Stimulated activated CD4-positive, alpha-beta T cell treated with anti-CD3 and anti-CD28 coated beads, Interleukin-1b, Interleukin-23, amount 100 ng/mL, for 1 hour (primary cell): ENCODE measurements around the gene WNT9B.

Experiments
- DNase-seq, 2 donors: peaks; one replicate each; pipeline ENCODE4 v3.0.0-alpha.2; 2020; ENCODE audit warnings: low read depth in 2 of 2

Gene WNT9B, protein sequence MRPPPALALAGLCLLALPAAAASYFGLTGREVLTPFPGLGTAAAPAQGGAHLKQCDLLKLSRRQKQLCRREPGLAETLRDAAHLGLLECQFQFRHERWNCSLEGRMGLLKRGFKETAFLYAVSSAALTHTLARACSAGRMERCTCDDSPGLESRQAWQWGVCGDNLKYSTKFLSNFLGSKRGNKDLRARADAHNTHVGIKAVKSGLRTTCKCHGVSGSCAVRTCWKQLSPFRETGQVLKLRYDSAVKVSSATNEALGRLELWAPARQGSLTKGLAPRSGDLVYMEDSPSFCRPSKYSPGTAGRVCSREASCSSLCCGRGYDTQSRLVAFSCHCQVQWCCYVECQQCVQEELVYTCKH

DNA sequence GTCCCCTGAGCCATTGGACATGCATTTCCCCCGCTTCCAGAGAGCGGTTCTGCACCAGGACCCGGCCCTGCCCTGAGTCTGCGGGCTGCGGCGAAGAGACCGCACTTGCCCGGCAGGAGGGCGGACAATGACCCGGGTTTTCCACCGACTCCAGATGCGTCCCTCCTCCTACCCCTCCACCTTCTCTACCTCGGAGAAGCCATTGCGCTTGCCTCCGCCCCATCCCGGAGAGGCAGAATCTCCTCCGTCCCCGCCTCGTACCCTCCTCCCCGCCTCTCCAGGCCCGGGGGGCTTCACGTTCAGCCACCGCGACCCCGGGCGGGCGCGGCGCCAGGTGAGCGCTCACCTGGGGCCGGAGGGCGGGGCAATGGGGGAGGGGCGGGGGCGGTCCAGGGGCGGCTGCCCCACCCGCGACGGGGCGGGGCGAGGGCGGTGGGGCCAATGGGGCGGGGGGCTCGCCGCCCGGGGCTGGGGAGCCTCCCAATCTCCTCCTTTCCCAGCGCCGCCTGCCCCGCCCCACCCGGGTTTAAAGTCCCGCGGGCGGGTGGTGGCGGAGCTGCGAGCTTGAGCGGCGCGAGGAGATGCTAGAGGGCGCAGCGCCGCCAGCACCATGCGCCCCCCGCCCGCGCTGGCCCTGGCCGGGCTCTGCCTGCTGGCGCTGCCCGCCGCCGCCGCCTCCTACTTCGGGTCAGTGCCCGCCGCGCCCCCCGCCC, at the start of gene WNT9B:
Gene WNT9B (plus strand): TSS at position 555 of the 713 bp plus-strand sequence. CDS start 56 bp downstream, at position 611.
- DNase-seq: no peak

DNA sequence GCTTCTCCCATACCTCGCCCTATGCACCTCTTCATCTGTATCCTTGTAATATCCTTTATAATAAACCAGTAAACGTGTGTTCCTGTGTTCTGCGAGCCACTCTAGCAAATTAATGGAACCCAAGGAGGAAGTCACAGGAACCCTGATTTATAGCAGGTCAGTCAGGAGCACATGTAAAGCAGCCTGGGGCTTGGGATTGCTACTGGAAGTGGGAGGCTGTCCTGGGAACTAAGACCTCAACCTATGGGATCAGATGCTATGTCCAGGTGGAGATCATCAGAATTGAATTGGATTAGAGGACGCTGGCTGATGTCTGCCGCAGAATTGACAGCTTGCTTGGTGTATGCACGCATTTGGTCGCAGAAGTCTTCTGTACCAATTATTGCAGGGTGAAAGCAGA, 48.6 kb upstream of the WNT9B start:
- no peak for DNase-seq

DNA sequence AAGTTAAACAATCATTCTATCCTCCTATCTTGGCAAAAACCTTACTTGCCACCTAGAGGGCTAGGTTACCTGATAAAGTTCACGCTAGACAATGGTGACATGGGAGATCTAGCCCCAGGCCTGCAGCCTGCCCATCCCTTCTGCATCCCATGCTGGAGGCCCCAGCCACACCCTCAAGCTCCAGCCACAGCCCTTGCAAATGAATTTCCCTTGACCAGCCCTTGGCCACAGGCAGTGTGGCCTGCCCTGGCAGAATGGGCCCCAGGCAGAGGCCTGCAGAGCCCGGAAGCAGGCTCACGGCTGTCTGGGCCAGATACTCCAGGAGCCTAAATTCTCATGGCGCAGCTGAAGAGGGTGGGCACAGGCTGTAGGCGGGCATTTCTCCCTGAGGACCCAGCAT, 47.8 kb upstream of the WNT9B start:
- no peak for DNase-seq

DNA sequence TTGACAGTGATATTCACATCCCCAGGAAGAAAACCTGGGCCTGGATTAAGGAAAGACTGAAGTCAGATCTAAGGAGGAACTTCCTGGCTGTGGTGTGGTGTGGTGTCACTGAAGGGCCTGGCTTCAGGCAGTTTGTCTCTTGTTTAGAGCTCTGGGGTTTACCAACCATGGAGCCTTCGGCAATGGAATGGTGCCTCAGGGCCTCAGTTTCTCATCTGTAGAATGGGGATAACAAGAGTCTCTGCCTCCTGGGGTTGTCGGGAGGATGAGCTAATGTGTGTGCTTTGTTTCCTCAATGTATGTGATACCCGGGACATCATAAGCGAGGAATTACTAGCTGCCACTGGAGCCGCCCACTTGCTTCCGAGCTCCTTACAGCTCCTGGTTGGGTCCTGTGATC, 45.6 kb upstream of the WNT9B start:
- DNase-seq: no peak

DNA sequence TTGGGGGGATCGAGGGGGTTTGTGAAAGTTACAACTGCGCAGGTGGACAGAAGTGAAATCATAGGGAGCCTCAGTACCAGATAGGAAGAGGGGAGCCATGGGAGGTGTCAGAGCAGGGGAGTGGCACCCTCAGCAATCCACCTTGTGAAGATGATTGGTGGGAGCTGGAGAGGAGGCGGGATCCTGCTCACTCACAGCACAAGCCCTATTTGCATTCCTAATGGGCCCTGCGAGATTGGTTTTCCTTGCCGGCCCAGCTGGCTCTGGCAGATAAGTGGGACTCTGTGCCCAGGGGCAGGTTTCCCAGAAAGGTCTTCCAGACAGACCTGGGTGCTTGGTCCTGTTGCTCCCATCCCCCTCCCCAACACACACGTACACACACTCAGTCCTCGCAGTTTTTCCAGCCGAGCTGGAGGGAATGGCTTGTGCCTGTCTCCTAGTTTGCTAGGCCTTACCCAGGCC, 42.2 kb upstream of the WNT9B start:
- no peak for DNase-seq

DNA sequence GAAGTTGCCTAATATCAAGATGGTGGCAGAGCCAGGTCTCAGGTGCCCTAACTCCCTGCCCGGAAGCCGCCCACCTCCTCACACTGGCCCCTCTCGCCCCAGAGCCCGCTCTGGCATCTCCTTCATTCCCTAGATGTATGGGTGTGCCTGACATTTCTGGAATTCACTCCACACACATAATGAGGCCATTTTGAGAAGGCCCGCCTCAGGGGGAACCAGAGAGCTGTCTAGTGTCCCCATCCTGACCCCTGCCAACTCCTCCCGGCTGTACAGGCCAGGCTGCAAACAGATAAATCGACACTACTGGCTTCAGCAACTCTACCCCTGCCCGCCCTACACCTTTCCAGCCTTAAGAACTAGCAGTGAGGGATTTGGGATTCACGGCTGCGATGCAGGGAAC, 40.5 kb upstream of the WNT9B start:
- no peak for DNase-seq

DNA sequence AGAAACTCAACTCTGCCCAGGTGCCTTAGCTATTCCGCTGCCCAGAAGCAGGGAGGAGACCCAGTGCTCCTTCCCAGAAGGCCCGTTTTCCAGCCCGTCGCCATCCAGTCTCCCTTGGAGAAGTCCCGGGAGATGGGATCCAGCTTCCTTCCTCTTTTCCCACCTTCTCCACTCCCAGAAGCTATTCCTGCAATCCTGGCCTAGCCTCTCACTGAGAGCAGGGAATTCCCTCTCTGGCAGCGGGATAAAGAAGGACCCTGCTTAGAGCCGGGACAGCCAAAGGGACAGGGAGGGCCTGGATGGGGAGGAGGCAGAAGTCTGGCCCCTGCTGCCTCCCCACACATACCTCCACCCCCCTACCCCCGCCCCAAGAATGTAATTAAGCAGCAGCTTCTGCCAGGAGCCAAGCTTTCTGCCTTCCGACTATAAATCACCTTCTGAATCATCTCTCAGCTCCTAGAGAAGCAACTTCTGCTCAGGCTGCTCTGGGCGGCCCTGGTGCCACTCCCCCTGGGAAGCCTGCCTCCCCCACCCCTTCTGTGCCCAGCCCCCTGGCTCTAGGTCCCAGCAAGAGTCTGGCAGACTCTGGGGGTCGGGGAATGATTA, 39.3 kb upstream of the WNT9B start:
- DNase-seq: no peak

DNA sequence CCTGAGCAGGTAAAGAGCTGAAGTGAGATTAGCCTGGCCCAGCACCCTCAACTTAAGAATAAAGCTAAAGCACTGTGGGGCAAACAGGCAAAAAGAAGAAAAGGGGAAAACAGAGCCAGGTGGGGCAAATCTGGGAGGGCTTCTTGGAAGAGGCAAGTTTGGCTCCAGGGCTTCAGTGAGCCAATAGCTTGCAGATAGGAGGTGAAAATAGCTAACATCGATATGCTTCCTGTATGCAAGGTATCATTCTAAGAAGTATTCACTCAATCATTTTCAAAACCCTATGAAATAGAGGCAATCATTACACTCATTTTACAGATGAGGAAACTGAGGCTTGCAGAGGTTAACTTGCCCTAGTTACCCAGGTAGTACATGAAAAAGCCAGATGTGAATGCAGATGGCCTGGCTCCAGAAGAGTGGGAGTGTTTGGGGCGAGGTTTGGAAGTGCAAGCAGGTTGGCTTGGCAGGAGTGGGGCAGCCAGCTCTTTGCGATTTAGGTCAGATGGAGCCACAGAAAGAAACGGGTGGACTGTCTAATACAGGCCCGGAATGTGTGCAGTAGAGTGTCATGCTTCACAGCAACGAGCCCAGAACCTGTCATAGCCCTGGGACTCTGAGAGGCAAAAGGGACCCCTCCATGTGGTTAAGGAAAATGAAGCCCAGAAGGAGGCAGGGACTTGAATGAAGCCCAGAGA, 38.6 kb upstream of the WNT9B start:
- DNase-seq: no peak

DNA sequence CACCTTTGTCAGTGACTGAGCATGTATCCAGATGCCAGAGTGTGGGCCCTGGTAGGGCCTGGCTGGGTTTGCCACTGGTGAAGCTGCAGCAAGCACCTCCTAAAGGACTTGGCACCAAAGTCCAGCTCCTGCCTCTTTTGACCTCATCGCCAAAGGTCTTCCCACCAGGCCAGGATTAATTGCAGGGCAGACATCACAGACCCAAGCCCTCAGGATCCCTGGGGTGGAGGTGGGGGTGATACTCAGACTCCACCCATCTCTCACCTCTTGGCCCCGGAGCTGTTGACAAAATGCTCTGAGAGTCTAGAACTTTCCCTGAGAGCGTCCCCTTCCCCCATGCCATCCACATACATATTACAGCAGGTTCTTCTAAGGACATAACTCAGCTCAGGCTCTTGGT, 37.5 kb upstream of the WNT9B start:
- no peak for DNase-seq

DNA sequence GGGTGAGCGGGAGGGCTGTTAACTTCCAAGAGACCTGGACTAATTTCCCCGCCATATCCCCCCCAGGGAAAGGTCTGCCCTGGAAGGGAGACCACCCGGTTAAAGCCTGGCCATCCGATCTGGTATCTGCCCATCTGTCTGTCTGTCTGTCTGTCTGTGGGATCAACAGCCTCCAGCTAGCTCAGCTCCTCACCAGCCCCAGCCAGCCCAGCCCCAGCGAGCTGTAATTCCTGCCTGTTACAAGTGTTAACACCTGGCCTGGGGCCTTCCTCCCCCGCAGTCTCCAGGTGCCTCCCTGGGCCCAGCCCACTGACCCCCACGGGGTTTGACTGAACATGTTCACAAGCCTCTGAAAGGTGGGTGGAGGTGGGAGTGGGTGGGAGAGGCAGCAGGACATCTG, 36.9 kb upstream of the WNT9B start:
- no peak for DNase-seq

DNA sequence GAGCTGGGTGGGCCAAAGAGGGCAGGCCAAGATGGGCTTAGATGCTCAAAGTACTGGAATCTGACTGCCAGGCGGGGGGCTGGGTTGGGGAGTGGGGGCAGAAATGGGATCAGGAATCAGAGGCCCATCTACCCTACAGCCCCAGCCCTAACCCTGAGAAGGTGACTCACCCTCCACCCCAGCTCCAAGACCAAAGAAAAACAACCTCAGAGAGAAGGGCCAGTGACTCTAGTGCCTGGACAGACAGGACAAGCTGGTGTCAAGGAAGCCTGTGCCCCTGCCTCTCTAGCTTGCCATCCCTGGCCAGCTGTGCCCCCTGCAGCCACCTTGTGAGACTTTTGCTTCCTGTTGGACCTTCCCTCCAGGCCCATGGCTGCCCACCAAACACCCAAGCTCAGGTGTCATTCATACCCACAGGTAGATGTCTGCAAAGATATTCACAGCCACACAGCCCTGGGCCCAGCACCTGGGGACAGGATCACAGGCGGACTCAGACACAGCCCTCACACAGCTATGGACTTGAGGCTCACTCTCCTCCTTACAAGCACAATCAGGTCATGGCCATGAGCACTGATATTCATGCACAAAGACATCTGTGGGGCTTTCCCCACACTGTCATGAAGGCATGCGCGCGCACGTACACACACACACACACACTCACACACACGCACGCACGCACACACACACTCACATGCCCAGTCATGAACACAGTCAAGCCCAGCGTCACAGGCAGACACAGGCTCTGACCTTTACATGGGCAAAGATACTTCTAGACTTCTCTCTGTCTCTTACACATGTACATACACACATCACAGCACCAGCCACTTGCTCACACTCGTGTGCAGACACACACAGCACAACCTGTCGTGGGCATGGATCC, 35.7 kb upstream of the WNT9B start:
- DNase-seq: no peak

DNA sequence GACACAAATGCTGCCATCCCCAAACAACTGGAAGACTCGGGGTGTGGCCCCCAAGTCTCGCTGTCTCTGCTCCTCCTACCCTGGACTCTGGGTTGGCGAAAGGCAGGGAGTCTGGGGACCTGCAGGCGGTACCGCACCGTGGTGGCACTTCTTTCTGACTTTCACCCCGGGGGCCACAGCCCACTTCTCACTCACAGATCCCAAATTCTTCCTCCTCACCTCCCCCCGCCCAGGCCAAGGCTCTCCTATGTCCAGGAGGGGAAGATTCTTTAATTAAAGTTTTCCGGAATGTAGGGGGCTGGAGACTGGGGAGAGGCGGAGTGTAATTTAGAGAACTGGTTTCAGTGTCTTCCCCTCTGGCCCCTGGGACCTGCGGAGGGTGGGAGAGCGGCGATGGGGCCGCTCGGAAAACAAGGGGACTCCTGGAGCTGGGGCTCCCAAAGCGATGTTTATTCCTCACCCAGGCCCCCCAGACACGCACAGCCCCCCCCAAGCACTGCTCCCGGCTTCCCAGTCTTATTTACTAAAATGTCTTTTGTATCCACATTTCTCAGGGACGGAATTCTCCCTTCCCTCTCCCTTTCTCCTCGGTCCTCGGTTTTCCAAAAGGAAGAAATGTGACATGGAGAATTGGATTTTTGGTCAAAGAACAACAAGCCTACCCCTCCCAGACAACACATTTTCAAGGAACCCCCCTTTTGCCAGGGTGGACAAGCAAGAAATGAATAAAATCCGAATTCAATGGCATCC, 34.1 kb upstream of the WNT9B start:
- DNase-seq: no peak

DNA sequence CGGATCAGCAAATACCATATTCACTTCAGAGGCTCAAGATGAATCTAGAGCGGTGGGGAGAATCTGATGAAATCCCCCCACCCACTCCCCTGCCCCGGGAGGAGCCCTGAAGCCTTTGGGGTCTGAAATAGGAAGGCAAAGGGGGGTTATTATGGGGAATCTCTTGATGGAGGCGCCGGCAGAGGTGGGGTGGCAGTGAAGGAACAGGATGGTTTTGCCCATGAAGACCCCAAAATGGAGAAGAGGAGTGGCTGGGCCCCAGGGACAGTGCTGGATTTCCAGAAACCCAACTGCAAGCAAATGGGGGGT, 33.5 kb upstream of the WNT9B start:
- no peak for DNase-seq

DNA sequence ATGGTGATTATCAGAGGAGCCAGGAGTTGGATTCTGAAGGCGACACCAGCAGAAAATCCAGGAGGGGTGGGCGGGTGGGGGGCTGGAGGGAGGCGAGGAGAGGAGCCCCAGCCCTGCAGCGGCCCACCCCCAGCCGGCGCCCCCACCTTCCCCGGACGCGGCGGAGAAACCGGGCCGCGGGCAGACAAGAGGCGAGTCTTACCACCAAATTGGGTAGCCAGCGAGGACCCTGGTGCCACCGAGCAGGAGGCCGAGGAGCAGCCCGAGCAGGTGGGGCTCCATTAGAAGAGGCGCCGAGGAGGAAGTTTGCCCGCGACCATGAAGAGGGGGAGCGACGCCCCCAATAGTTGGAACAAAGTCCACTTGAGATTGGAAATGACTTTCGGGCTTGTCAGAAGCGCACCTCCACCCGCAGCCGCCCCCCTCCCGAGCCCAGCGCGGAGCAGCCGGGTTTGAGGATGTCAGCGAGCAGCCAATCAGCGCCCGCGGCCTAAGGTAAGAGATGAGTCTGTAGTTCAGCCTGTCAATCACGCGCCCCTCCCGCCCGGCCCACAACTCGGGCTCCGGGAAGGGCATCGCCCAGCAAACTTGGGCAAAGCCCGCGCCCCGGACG, 33.0 kb upstream of the WNT9B start, which contains the start of gene WNT3:
Gene WNT3 (minus strand): TSS at position 377 of the 613 bp plus-strand sequence. CDS start 95 bp downstream, at position 282.
- peak in 1 of 2 donors; percentile 23 for DNase-seq

DNA sequence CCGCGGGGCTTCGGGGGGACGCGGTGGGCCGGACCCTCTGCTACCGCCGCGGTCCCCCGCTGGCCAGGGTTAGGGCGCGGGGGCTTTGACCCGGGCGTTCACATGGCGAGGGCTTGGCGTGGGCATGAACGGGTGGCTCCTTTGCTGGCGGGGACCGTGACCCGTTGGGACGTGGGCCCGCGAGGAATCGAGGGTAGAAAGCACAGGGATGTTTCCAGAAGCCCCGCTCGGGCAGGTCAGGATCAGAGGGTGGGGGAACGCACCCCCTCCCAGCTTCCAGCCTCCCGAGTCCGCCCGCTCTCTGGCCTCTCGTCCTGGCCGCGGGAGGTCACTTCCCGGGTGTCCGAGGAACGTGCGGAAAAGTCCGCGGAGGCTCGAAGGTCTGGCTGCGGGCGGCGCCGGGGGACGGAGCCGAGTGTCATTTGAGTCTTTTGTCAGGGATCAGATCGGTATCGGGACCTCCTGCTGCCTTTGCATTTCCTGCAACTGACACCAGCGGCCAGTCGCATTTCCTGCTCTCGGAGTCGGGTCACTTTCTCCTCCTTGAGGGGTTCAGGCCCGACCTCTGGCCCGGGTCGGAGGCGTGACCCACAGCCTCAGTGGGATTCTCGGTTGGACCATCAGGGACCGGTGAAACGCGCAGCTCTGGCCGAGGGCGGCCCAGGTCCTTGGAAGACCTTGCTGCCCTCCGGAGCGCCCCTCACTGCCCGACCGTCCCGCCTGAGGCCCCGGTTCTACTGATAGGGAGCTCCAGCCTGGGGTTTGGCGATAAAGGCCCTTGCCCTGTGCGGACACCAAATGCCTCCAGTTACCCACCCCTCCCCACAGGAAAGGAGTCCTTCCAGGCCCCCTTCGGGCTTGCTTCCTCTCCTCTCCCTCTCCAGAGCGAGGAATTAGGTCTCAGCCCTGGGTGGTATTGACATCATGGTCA, 32.2 kb upstream of the WNT9B start:
- DNase-seq: no peak

DNA sequence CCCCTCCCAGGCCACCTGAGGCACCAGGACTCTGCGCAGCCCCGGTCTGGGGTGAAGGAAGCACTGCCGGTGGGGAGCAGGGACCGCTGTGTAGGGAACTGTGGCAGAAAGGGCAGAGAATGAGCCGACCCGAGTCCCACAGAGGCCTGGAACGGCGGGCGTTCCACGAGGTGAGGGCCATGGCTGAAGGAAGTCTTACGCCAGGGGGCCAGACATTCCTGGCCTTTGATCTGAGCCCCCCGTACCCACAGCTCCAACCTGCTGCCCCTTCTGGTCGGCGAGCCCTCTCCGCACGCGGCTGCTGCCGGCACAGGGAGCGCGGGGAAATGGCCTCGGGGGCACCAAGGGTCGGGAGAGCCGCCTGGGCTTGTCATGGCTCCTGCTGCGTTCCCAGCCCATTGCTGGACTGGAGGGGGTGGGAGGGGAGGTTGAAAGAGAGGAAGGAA, 31.5 kb upstream of the WNT9B start:
- DNase-seq: no peak

DNA sequence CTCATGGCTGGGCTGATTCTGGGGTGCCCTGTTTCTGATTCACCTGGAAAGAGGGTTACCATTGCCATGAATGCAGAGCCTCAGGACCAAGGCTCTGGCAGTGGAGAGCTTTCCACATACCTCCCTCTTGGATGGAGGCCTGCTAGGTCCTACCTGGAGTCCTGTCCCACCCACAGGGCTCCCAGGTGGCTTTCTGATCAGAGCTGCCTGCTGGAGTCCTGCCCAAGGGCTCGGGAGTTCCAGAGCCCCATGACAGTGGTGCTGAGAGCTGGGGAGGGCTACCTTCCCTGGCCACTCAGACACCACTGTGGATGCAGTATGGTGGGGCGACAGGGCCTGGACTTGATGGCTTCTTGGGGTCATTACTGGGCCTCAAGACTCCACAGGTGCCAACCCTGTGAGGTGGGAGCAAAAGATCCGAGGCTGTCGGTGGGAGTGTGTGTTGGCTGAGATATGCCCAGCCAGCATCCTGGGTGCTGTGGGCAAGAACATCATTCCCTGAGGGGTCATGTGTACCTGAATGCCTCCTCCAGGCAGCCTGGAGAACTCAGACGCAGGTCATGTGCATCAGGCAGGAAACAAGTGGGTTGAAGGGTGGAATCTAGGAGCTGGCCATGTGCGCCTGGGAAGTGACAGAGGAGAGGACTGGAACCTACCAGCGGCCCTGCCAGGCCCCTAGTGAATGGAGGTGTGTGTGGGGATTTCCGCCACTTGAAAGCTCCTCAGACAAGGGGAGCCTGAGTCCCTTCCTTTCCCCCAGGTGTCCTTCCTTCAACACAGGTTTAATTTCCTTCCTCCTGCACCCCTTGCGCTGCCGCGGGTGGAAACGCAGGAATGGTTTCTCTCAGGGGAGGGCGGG, 30.6 kb upstream of the WNT9B start:
- no peak for DNase-seq
